ENCODE results near the gene ALDH18A1.

GRCh38 chr10:95610727-95611126 lies 45.8 kb downstream of the ALDH18A1 start:
- TF ChIP-seq SIN3A (conservative IDR thresholded peaks at IDR 0.05 in 1 of 2, IDR thresholded peaks at IDR 0.05 in 1 of 2; ENCODE audit: low read depth in 1 of 2, low read length in 2 of 2): no peak
- TF ChIP-seq BCL11A (IDR thresholded peaks at IDR 0.05; ENCODE audit: low read depth in 2 of 2, low read length in 2 of 2): no peak
- no peak for TF ChIP-seq CEBPB (IDR thresholded peaks at IDR 0.05; ENCODE audit: low read depth, low read length)
- TF ChIP-seq, protein P1, sequence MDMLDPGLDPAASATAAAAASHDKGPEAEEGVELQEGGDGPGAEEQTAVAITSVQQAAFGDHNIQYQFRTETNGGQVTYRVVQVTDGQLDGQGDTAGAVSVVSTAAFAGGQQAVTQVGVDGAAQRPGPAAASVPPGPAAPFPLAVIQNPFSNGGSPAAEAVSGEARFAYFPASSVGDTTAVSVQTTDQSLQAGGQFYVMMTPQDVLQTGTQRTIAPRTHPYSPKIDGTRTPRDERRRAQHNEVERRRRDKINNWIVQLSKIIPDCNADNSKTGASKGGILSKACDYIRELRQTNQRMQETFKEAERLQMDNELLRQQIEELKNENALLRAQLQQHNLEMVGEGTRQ (IDR thresholded peaks at IDR 0.05; ENCODE audit: low read length): no peak
- TF ChIP-seq CTCF (IDR thresholded peaks at IDR 0.05; ENCODE audit: control extremely low read depth in 1 of 3, insufficient read depth in 1 of 3, low read depth in 1 of 3, low read length in 3 of 3): no peak
- no peak for TF ChIP-seq POLR2AphosphoS5 (IDR thresholded peaks at IDR 0.05; ENCODE audit: low read depth, low read length)
- TF ChIP-seq TEAD4 (IDR thresholded peaks at IDR 0.05; ENCODE audit: low read depth, low read length): no peak
- TF ChIP-seq EZH2 (IDR thresholded peaks at IDR 0.05; ENCODE audit: low read depth, low read length, severe bottlenecking): no peak
- TF ChIP-seq TAF1 (IDR thresholded peaks at IDR 0.05; ENCODE audit: low read depth, low read length): no peak

Data from H1 (cell line).